GM12865 (cell line): ENCODE data around the gene GDPD5.

Experiments used
- DNase-seq: peaks from one replicate; pipeline ENCODE4 v3.0.0; 2010; ENCODE audit warnings: low read depth
- H3K4me3 ChIP-seq: 2 replicates; pipeline ENCODE4 v1.5.1; 2011; ENCODE audit warnings: mild to moderate bottlenecking, low read depth, low read length, control low read depth
- CTCF ChIP-seq: IDR thresholded peaks from 2 replicates; pipeline ENCODE4 v1.5.1; 2011; ENCODE audit warnings: low read length, control low read depth, low read depth, inconsistent platforms; ENCODE audit not compliant: insufficient read depth; ENCODE audit errors: missing control alignments

GDPD5 gene

DNA sequence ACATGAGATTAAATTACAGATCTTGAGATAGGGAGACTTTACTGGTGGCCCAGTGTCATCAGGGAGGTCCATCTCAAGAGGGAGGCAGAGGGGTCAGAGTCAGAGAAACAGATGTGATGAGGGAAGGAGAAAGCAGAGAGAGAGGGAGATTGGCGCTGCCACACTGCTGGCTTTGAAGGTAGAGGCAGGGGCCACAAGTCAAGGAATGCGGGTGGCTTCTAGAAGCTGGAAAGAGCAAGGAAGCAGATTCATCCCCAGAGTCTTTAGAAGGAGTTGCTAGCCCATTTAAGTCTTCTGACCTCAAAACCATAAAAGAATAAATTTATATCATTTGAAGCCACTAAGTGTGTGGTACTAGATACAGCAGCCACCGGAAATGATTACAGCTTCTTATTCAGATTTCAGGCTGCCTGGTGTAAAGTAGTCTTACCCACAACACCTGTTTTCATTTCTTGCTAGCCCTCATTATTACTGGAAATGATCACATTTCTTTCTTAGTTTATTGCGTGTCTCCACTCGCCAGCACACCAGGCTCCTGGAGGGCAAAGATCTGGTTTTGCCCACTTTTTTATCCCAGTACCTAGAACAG lies 23.7 kb upstream of the GDPD5 start:
- no peak for TF ChIP-seq CTCF
- DNase-seq = no peak
- no peak overlapping the region for H3K4me3 ChIP-seq

GRCh38 chr11:75548595-75549272 lies 23.0 kb upstream of the GDPD5 start:
- DNase-seq = no peak
- no peak overlapping the region for H3K4me3 ChIP-seq
- no peak for TF ChIP-seq CTCF

DNA sequence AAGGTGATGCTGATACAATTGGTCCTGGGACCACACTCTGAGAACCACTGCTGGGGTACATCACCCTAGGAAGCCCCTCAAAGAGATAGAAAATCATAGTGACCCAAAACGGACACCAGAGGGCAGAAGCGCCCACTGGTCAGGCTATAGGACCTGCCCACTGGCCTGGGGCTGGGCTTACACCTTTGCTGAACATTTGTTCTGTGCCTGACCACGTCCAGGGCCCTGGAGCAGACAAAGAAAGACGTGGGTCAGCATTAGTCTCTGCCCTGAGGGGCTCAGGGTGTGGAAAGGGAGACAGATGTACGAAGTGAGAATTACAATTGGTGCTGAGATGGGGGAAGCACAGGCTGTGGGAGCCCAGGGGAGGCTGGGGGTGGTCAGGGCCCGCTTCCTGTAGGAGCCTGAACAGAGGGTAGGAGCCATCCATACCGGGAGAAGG lies 21.9 kb upstream of the GDPD5 start:
- DNase-seq = peak; percentile 50
- no peak overlapping the region for H3K4me3 ChIP-seq
- peak; percentile 67 for TF ChIP-seq CTCF

DNA sequence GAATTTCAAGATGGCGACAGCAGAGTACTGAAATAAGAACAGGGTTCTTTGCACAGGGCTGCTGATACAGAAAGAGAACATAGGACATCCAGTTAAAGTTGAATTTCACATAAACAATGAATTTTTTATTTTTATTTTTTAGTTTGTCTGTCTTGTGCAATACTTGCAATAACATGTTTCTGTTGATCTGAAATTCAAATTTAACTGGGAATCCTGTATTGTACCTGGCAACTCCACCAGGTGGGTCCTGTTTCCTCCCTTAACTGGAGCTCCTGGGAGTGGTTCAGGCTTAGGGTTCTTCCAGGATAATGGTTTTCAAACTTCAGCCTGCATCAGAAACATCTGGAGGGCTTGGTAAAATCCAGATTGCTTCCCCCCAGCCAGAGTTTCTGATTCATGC lies 21.4 kb upstream of the GDPD5 start:
- no peak overlapping the region for H3K4me3 ChIP-seq
- DNase-seq = no peak
- TF ChIP-seq CTCF = no peak

GRCh38 chr11:75543806-75544205 lies 18.1 kb upstream of the GDPD5 start:
- no peak for TF ChIP-seq CTCF
- no peak overlapping the region for H3K4me3 ChIP-seq
- DNase-seq = no peak

DNA sequence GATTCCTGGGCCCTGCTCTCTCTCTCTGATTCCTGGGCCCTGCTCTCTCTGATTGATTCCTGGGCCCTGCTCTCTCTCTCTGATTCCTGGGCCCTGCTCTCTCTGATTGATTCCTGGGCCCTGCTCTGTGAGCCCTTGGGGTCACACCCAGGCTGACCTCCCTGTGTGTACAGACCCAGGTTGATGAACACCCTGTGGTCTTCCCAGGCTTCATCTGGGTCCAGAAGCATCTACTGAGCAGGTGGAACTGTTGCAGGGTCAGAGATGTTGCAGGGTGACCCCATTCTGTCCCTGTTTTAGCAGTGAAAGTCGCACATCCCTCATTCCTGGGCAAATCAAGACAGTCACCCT lies 16.3 kb upstream of the GDPD5 start:
- no peak for TF ChIP-seq CTCF

More for the DNA sequence above, 16.3 kb upstream of the GDPD5 start:
- H3K4me3 ChIP-seq = no peak overlapping the region
- DNase-seq = no peak
